ENCODE data around the gene DOLPP1. TPM values are rescaled to one million over a fixed set of nuclear protein-coding genes. Genes with fewer than 3 reads are reported as not detected.

The DOLPP1 gene
- total and polyA plus RNA-seq, 4 donors, result 14.6 to 15.6 (median 15.0) TPM

- Histone ChIP-seq H3K36me3 (ENCODE audit: control insufficient read depth in 4 of 4, insufficient read depth in 3 of 4, low read depth in 1 of 4, low read length in 3 of 4) (peaks cover 9 to 47% (median 24%) of the 10 kb centered on the region in 4 donors), H3K9me3 (ENCODE audit: control insufficient read depth in 4 of 4, low read length in 3 of 4) (no peaks in the 10 kb centered on the region), H3K9ac (ENCODE audit: low read depth in 1 of 2, low read length in 2 of 2) (no peak overlapping the region), H3K4me1 (ENCODE audit: control insufficient read depth in 4 of 4, insufficient read depth in 4 of 4, low read length in 3 of 4) (peaks cover 0 to 2% (median 0%) of the 10 kb centered on the region in 4 donors), H3K27ac (ENCODE audit: low read depth in 1 of 2, low read length in 2 of 2) (no peak overlapping the region), H3K27me3 (ENCODE audit: control insufficient read depth in 4 of 4, insufficient read depth in 4 of 4, low read length in 3 of 4) (no peaks in the 10 kb centered on the region), H3K4me3 (ENCODE audit: low read depth in 1 of 3, low read length in 3 of 3) (no peak overlapping the region)
- TF ChIP-seq REST (IDR thresholded peaks at IDR 0.05) (no peak), RAD21 (IDR thresholded peaks at IDR 0.05) (peak in 1 of 2 donors; percentile 55)
- WGBS, result 74% methylated on average over 14 of the region's 14 CpGs
- peak; percentile 46 for DNase-seq (ENCODE audit: low spot score)
These were observed 22.1 kb downstream of the DOLPP1 start for GRCh38 chr9:129102791-129103594.

GRCh38 chr9:129103595-129103965 is 22.7 kb downstream of the DOLPP1 start:
- Histone ChIP-seq H3K9ac (ENCODE audit: low read depth in 1 of 2, low read length in 2 of 2) (no peak overlapping the region), H3K4me1 (ENCODE audit: control insufficient read depth in 4 of 4, insufficient read depth in 4 of 4, low read length in 3 of 4) (peaks cover 0 to 2% (median under 1%) of the 10 kb centered on the region in 4 donors), H3K4me3 (ENCODE audit: low read depth in 1 of 3, low read length in 3 of 3) (no peak overlapping the region), H3K9me3 (ENCODE audit: control insufficient read depth in 4 of 4, low read length in 3 of 4) (no peaks in the 10 kb centered on the region), H3K27me3 (ENCODE audit: control insufficient read depth in 4 of 4, insufficient read depth in 4 of 4, low read length in 3 of 4) (no peaks in the 10 kb centered on the region), H3K36me3 (ENCODE audit: control insufficient read depth in 4 of 4, insufficient read depth in 3 of 4, low read depth in 1 of 4, low read length in 3 of 4) (peaks cover 4 to 41% (median 22%) of the 10 kb centered on the region in 4 donors), H3K27ac (ENCODE audit: low read depth in 1 of 2, low read length in 2 of 2) (no peak overlapping the region)
- 92% methylated on average over 4 of the region's 4 CpGs for WGBS
- DNase-seq (ENCODE audit: low spot score), result no peak
- no peak for TF ChIP-seq YY1 (IDR thresholded peaks at IDR 0.05)
- no peak for TF ChIP-seq REST (IDR thresholded peaks at IDR 0.05)
- no peak for TF ChIP-seq ATF3 (IDR thresholded peaks at IDR 0.05)
- no peak for TF ChIP-seq JUND (IDR thresholded peaks at IDR 0.05)
- no peak for TF ChIP-seq TAF1 (conservative IDR thresholded peaks at IDR 0.05)
- no peak for TF ChIP-seq ZBTB33 (IDR thresholded peaks at IDR 0.05)
- TF ChIP-seq GABPA (IDR thresholded peaks at IDR 0.05 in 1 of 2, conservative IDR thresholded peaks at IDR 0.05 in 1 of 2), result no peak
- no peak for TF ChIP-seq HNF4A (conservative IDR thresholded peaks at IDR 0.05)
- no peak for TF ChIP-seq MAX (IDR thresholded peaks at IDR 0.05)
- TF ChIP-seq EGR1 (IDR thresholded peaks at IDR 0.05; ENCODE audit: low read depth in 2 of 2), result no peak
- no peak for TF ChIP-seq FOXA2 (IDR thresholded peaks at IDR 0.05)
- no peak for TF ChIP-seq FOXA1 (IDR thresholded peaks at IDR 0.05)
- TF ChIP-seq SP1 (IDR thresholded peaks at IDR 0.05), result no peak
- TF ChIP-seq HNF4G (IDR thresholded peaks at IDR 0.05), result no peak
- no peak for TF ChIP-seq RAD21 (IDR thresholded peaks at IDR 0.05)
- TF ChIP-seq RXRA (IDR thresholded peaks at IDR 0.05), result no peak
